ENCODE results near the gene SNRNP48. TPM values are rescaled to one million over a fixed set of nuclear protein-coding genes. Genes with fewer than 3 reads are reported as not detected.

Gene SNRNP48
- polyA plus RNA-seq, 1 of the 3 experiments (the other 2 are of a cell fraction), result 5.7 TPM

- H3K4me1 ChIP-seq (ENCODE audit: control insufficient read depth in 1 of 2, insufficient read depth in 2 of 2, low read depth in 1 of 2, low read length in 1 of 2), result peaks cover 3 to 10% of the 10 kb centered on the region in 2 experiments; a peak in 3 of 4 replicates
- POLR2A ChIA-PET, result no interaction called here
- H3K4me3 ChIP-seq (ENCODE audit: low read depth in 2 of 2, low read length in 1 of 2), result no peak overlapping the region
- no peaks in the 10 kb centered on the region for H3K36me3 ChIP-seq (replicated peaks in 1 of 2; ENCODE audit: control insufficient read depth in 1 of 2, insufficient read depth in 2 of 2, low read length in 1 of 2)
- H3K27me3 ChIP-seq (ENCODE audit: insufficient read depth), result peaks cover 12% of the 10 kb centered on the region; the same call in 1 of the 2 replicates
- H2AFZ ChIP-seq (ENCODE audit: low read depth), result no peak overlapping the region
- no peak for DNase-seq
- H3K9me3 ChIP-seq, result no peaks in the 10 kb centered on the region
- H4K20me1 ChIP-seq (ENCODE audit: insufficient read depth), result peaks cover 21% of the 10 kb centered on the region
- H3K9ac ChIP-seq, result no peak overlapping the region
- 71% methylated on average over 3 of the region's 3 CpGs for WGBS (ENCODE audit: low lambda C conversion rate)
- no peak overlapping the region for H3K4me2 ChIP-seq
- peaks cover 3% of the 10 kb centered on the region for H3F3A ChIP-seq (replicated peaks; ENCODE audit: insufficient read depth)
- H3K9me2 ChIP-seq, result no peaks in the 10 kb centered on the region
- no peak overlapping the region for H3K27ac ChIP-seq (ENCODE audit: low read depth in 2 of 2, low read length in 1 of 2)
- CTCF ChIA-PET, result no interaction called here
- H3K79me2 ChIP-seq (ENCODE audit: insufficient read depth), result peaks cover 27% of the 10 kb centered on the region
- TF ChIP-seq RFX5 (IDR thresholded peaks at IDR 0.05; ENCODE audit: low read length) (no peak), FOSL2 (IDR thresholded peaks at IDR 0.05; ENCODE audit: borderline replicate concordance, low read depth) (no peak)
These were observed 2.3 kb upstream of the SNRNP48 start for GRCh38 chr6:7587631-7588100.

GRCh38 chr6:7588506-7588905 lies 1.5 kb upstream of the SNRNP48 start:
- no peak overlapping the region for H3K27ac ChIP-seq (ENCODE audit: low read depth in 2 of 2, low read length in 1 of 2)
- no peak overlapping the region for H2AFZ ChIP-seq (ENCODE audit: low read depth)
- no peak overlapping the region for H3K4me3 ChIP-seq (ENCODE audit: low read depth in 2 of 2, low read length in 1 of 2)
- H3K4me2 ChIP-seq, result no peak overlapping the region
- H3F3A ChIP-seq (replicated peaks; ENCODE audit: insufficient read depth), result peaks cover 3% of the 10 kb centered on the region
- peaks cover 28% of the 10 kb centered on the region for H4K20me1 ChIP-seq (ENCODE audit: insufficient read depth)
- H3K36me3 ChIP-seq (replicated peaks in 1 of 2; ENCODE audit: control insufficient read depth in 1 of 2, insufficient read depth in 2 of 2, low read length in 1 of 2), result peaks cover 3% of the 10 kb centered on the region in 2 experiments
- POLR2A ChIA-PET, result no interaction called here
- TF ChIP-seq FOXM1 (IDR thresholded peaks at IDR 0.05; ENCODE audit: low read depth), result no peak
- TF ChIP-seq TEAD4 (IDR thresholded peaks at IDR 0.05; ENCODE audit: borderline replicate concordance, insufficient read depth), result no peak
- TF ChIP-seq TCF12 (IDR thresholded peaks at IDR 0.05), result no peak
- no peak for TF ChIP-seq MEF2A (IDR thresholded peaks at IDR 0.05; ENCODE audit: borderline replicate concordance, low read depth)
- TF ChIP-seq, protein P1, sequence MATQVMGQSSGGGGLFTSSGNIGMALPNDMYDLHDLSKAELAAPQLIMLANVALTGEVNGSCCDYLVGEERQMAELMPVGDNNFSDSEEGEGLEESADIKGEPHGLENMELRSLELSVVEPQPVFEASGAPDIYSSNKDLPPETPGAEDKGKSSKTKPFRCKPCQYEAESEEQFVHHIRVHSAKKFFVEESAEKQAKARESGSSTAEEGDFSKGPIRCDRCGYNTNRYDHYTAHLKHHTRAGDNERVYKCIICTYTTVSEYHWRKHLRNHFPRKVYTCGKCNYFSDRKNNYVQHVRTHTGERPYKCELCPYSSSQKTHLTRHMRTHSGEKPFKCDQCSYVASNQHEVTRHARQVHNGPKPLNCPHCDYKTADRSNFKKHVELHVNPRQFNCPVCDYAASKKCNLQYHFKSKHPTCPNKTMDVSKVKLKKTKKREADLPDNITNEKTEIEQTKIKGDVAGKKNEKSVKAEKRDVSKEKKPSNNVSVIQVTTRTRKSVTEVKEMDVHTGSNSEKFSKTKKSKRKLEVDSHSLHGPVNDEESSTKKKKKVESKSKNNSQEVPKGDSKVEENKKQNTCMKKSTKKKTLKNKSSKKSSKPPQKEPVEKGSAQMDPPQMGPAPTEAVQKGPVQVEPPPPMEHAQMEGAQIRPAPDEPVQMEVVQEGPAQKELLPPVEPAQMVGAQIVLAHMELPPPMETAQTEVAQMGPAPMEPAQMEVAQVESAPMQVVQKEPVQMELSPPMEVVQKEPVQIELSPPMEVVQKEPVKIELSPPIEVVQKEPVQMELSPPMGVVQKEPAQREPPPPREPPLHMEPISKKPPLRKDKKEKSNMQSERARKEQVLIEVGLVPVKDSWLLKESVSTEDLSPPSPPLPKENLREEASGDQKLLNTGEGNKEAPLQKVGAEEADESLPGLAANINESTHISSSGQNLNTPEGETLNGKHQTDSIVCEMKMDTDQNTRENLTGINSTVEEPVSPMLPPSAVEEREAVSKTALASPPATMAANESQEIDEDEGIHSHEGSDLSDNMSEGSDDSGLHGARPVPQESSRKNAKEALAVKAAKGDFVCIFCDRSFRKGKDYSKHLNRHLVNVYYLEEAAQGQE (IDR thresholded peaks at IDR 0.05; ENCODE audit: low read depth, low read length), result no peak
- TF ChIP-seq, protein P2, sequence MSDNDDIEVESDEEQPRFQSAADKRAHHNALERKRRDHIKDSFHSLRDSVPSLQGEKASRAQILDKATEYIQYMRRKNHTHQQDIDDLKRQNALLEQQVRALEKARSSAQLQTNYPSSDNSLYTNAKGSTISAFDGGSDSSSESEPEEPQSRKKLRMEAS (IDR thresholded peaks at IDR 0.05; ENCODE audit: low read depth), result no peak
- no peak for TF ChIP-seq RAD21 (IDR thresholded peaks at IDR 0.05; ENCODE audit: low read length)
- H3K9me3 ChIP-seq, result no peaks in the 10 kb centered on the region
- WGBS (ENCODE audit: low lambda C conversion rate), result 72% methylated on average over 4 of the region's 4 CpGs
- DNase-seq, result no peak
- peaks cover 34% of the 10 kb centered on the region for H3K79me2 ChIP-seq (ENCODE audit: insufficient read depth)
- CTCF ChIA-PET, result interaction anchor here (0.6 to 1.9 kb wide), 2 partner anchors 27 to 313 kb away, joined by 4 to 6 read pairs; no protein-coding TSS in a partner anchor
- no peak overlapping the region for H3K9ac ChIP-seq
- H3K4me1 ChIP-seq (ENCODE audit: control insufficient read depth in 1 of 2, insufficient read depth in 2 of 2, low read depth in 1 of 2, low read length in 1 of 2), result peaks cover 3 to 10% of the 10 kb centered on the region in 2 experiments; a peak in 3 of 4 replicates
- peaks cover 4% of the 10 kb centered on the region; the same call in 1 of the 2 replicates for H3K27me3 ChIP-seq (ENCODE audit: insufficient read depth)
- H3K9me2 ChIP-seq, result no peaks in the 10 kb centered on the region

All from SK-N-SH (cell line).